IPS-18a (cell line): ENCODE data around the gene REEP2.
A peak's percentile ranks its signal among the peaks of the same experiment; 100 is the strongest.

Source experiments
- H3K27ac ChIP-seq: one replicate; pipeline ENCODE4 v1.5.1; 2013; ENCODE audit warnings: low read length
- H3K27me3 ChIP-seq: one replicate; pipeline ENCODE4 v1.6.1; 2013; ENCODE audit warnings: mild to moderate bottlenecking, low read length; ENCODE audit not compliant: control insufficient read depth, insufficient read depth
- H3K36me3 ChIP-seq: one replicate; pipeline ENCODE4 v1.6.1; 2013; ENCODE audit warnings: low read depth, low read length; ENCODE audit not compliant: control insufficient read depth
- H3K4me1 ChIP-seq: one replicate; pipeline ENCODE4 v1.6.1; 2013; ENCODE audit warnings: low read depth, low read length; ENCODE audit not compliant: control insufficient read depth
- H3K4me3 ChIP-seq: one replicate; pipeline ENCODE4 v1.5.1; 2013; ENCODE audit warnings: low read length
- H3K9ac ChIP-seq: one replicate; pipeline ENCODE4 v1.6.1; 2013; ENCODE audit warnings: mild to moderate bottlenecking, low read length, moderate library complexity
- H3K9me3 ChIP-seq: one replicate; pipeline ENCODE4 v1.6.1; 2013; ENCODE audit warnings: low read depth, low read length; ENCODE audit not compliant: control insufficient read depth

REEP2 gene

GRCh38 chr5:138439477-138440158 is 761 bp downstream of the REEP2 start:
- no peak overlapping the region for H3K27ac ChIP-seq
- peak overlapping the region; percentile 68 for H3K4me3 ChIP-seq
- peaks cover 20% of the 10 kb centered on the region for H3K36me3 ChIP-seq
- no peaks in the 10 kb centered on the region for H3K9me3 ChIP-seq
- H3K4me1 ChIP-seq, result peaks cover 13% of the 10 kb centered on the region
- no peaks in the 10 kb centered on the region for H3K27me3 ChIP-seq
- peak overlapping the region; percentile 44 for H3K9ac ChIP-seq

- H3K4me1 ChIP-seq, result peaks cover 13% of the 10 kb centered on the region
- no peak overlapping the region for H3K27ac ChIP-seq
- peak overlapping the region; percentile 68 for H3K4me3 ChIP-seq
- no peaks in the 10 kb centered on the region for H3K27me3 ChIP-seq
- peaks cover 12% of the 10 kb centered on the region for H3K36me3 ChIP-seq
- peak overlapping the region; percentile 44 for H3K9ac ChIP-seq
- no peaks in the 10 kb centered on the region for H3K9me3 ChIP-seq
Measured at GRCh38 chr5:138440159-138441073, 1.6 kb downstream of the REEP2 start.

- Histone ChIP-seq H3K9ac (no peak overlapping the region), H3K4me1 (peaks cover 13% of the 10 kb centered on the region), H3K36me3 (peaks cover 4% of the 10 kb centered on the region), H3K27ac (no peak overlapping the region), H3K27me3 (no peaks in the 10 kb centered on the region), H3K4me3 (no peak overlapping the region), H3K9me3 (no peaks in the 10 kb centered on the region)
Measured at GRCh38 chr5:138441221-138441620, 2.4 kb downstream of the REEP2 start.

- no peaks in the 10 kb centered on the region for H3K27me3 ChIP-seq
- peaks cover 14% of the 10 kb centered on the region for H3K4me1 ChIP-seq
- no peak overlapping the region for H3K27ac ChIP-seq
- H3K9ac ChIP-seq, result no peak overlapping the region
- no peaks in the 10 kb centered on the region for H3K36me3 ChIP-seq
- no peaks in the 10 kb centered on the region for H3K9me3 ChIP-seq
- H3K4me3 ChIP-seq, result no peak overlapping the region
Measured at GRCh38 chr5:138444078-138444773, 5.4 kb downstream of the REEP2 start.

GRCh38 chr5:138444774-138445546 is 6.1 kb downstream of the REEP2 start:
- no peaks in the 10 kb centered on the region for H3K9me3 ChIP-seq
- no peaks in the 10 kb centered on the region for H3K36me3 ChIP-seq
- peaks cover 10% of the 10 kb centered on the region for H3K4me1 ChIP-seq
- H3K27ac ChIP-seq, result no peak overlapping the region
- H3K27me3 ChIP-seq, result no peaks in the 10 kb centered on the region
- H3K4me3 ChIP-seq, result no peak overlapping the region
- H3K9ac ChIP-seq, result no peak overlapping the region

GRCh38 chr5:138445547-138446271 is 6.9 kb downstream of the REEP2 start:
- peaks cover 9% of the 10 kb centered on the region for H3K4me1 ChIP-seq

GRCh38 chr5:138448070-138448469 is 9.2 kb downstream of the REEP2 start:
- Histone ChIP-seq H3K9me3 (no peaks in the 10 kb centered on the region), H3K4me1 (peaks cover 9% of the 10 kb centered on the region), H3K4me3 (no peak overlapping the region), H3K27ac (no peak overlapping the region), H3K36me3 (no peaks in the 10 kb centered on the region), H3K27me3 (no peaks in the 10 kb centered on the region), H3K9ac (no peak overlapping the region)

More at GRCh38 chr5:138445547-138446271, 6.9 kb downstream of the REEP2 start:
- no peaks in the 10 kb centered on the region for H3K9me3 ChIP-seq
- no peaks in the 10 kb centered on the region for H3K27me3 ChIP-seq
- H3K9ac ChIP-seq, result no peak overlapping the region
- H3K4me3 ChIP-seq, result no peak overlapping the region
- no peak overlapping the region for H3K27ac ChIP-seq
- H3K36me3 ChIP-seq, result no peaks in the 10 kb centered on the region

GRCh38 chr5:138448481-138449398 is 9.9 kb downstream of the REEP2 start:
- Histone ChIP-seq H3K27me3 (no peaks in the 10 kb centered on the region), H3K9me3 (no peaks in the 10 kb centered on the region), H3K4me3 (no peak overlapping the region), H3K27ac (no peak overlapping the region), H3K9ac (no peak overlapping the region), H3K36me3 (no peaks in the 10 kb centered on the region), H3K4me1 (peaks cover 9% of the 10 kb centered on the region)

- Histone ChIP-seq H3K27ac (no peak overlapping the region), H3K27me3 (no peaks in the 10 kb centered on the region), H3K36me3 (no peaks in the 10 kb centered on the region), H3K9me3 (no peaks in the 10 kb centered on the region), H3K4me3 (no peak overlapping the region), H3K4me1 (peaks cover 9% of the 10 kb centered on the region), H3K9ac (no peak overlapping the region)
Measured at GRCh38 chr5:138449501-138450239, 10.8 kb downstream of the REEP2 start.
